AG20443 (cell line): ENCODE data around the gene SLC45A2.
"Not testable (repeated sequence)": the region's sequence is repeated elsewhere in the genome, so short reads cannot be mapped to it uniquely, and the experiment has no call there.

Source experiments
- DNase-seq: peaks from one replicate; pipeline ENCODE4 v3.0.0; 2012; ENCODE audit warnings: low spot score, mixed read lengths

Gene SLC45A2

GRCh38 chr5:33969572-33970452 lies 14.7 kb downstream of the SLC45A2 start:
- peak; percentile 87 for DNase-seq

- no peak for DNase-seq
Observed at GRCh38 chr5:33968211-33969005, 16.1 kb downstream of the SLC45A2 start.

- DNase-seq = no peak
Observed at GRCh38 chr5:33966805-33967204, 17.7 kb downstream of the SLC45A2 start.

- DNase-seq = no peak
Observed at GRCh38 chr5:33964132-33964700, 20.3 kb downstream of the SLC45A2 start.

- DNase-seq = no peak
Observed at GRCh38 chr5:33958176-33958575, 26.3 kb downstream of the SLC45A2 start.

GRCh38 chr5:33957577-33958150 lies 26.8 kb downstream of the SLC45A2 start:
- no peak for DNase-seq

GRCh38 chr5:33952175-33952574 lies 32.3 kb downstream of the SLC45A2 start:
- DNase-seq = not testable (repeated sequence)

GRCh38 chr5:33944543-33945132 lies 39.9 kb downstream of the SLC45A2 start:
- DNase-seq = no peak

GRCh38 chr5:33941090-33941489 lies 43.4 kb downstream of the SLC45A2 start:
- DNase-seq = no peak

GRCh38 chr5:33939556-33940262 lies 44.8 kb downstream of the SLC45A2 start:
- peak; percentile 39 for DNase-seq

- DNase-seq = no peak
Observed at GRCh38 chr5:33938881-33939280, 45.6 kb downstream of the SLC45A2 start.

- no peak for DNase-seq
Observed at GRCh38 chr5:33938507-33938796, 46.0 kb downstream of the SLC45A2 start.

GRCh38 chr5:33937707-33938506 lies 46.6 kb downstream of the SLC45A2 start:
- no peak for DNase-seq

- no peak for DNase-seq
Observed at GRCh38 chr5:33937017-33937706, 47.3 kb downstream of the SLC45A2 start.

- peak; percentile 37 for DNase-seq
Observed at GRCh38 chr5:33936381-33937016, 48.0 kb downstream of the SLC45A2 start, which contains the start of gene RXFP3. Gene RXFP3, plus strand, starts transcription at chr5:33936386. Its CDS starts 355 bp downstream, at chr5:33936741.

- peak; percentile 90 for DNase-seq
Observed at GRCh38 chr5:33936004-33936380, 48.5 kb downstream of the SLC45A2 start.

- no peak for DNase-seq
Observed at GRCh38 chr5:33934176-33934575, 50.3 kb downstream of the SLC45A2 start.

- DNase-seq = no peak
Observed at GRCh38 chr5:33933723-33934169, 50.7 kb downstream of the SLC45A2 start.

GRCh38 chr5:33931136-33931535 lies 53.4 kb downstream of the SLC45A2 start:
- DNase-seq = no peak
